K562 treated with DMSO at 1 percent for 4 hours (cell line): ENCODE results near the gene CD80. TPM values are rescaled to one million over a fixed set of nuclear protein-coding genes. Genes with fewer than 3 reads are reported as not detected.

Experiments
- total RNA-seq: library from RNA; unstranded; fragments of 300-600 nt; gene quantifications from 2 replicates; pipeline ENCODE4 v1.2.3, GENCODE V29; 2022; ENCODE audit not compliant: insufficient read depth

Gene CD80, protein sequence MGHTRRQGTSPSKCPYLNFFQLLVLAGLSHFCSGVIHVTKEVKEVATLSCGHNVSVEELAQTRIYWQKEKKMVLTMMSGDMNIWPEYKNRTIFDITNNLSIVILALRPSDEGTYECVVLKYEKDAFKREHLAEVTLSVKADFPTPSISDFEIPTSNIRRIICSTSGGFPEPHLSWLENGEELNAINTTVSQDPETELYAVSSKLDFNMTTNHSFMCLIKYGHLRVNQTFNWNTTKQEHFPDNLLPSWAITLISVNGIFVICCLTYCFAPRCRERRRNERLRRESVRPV
- total RNA-seq = 22.6 TPM in 2 replicates

DNA sequence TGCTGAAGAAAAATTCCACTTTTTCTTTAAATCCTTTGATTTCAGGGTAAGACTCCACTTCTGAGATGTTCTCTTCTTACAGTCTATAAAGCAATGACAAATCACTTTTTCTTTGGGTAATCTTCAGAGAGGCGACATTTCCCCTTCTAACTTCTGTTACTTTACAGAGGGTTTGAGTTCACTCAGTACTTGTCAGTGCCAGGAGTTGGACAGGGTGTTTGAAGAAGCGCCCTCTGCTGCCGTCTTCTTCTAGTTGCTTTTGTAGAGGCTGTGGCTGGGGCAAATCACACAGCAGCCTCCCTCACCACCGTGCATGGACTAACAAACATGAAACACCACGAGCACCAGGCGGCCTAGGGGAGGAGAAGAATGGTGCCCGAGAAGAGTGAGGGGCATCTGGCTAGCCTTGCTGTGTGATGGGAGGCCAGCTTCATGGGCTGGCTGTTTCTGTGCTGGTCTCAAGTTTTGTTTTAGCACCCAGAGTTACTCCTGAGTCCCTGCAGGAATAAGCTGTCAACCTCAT lies at the start of gene CD80:
Gene CD80 (minus strand): TSS at position 174 of the 523 bp plus-strand sequence. CDS start 1,886 bp downstream, outside the sequence.

DNA sequence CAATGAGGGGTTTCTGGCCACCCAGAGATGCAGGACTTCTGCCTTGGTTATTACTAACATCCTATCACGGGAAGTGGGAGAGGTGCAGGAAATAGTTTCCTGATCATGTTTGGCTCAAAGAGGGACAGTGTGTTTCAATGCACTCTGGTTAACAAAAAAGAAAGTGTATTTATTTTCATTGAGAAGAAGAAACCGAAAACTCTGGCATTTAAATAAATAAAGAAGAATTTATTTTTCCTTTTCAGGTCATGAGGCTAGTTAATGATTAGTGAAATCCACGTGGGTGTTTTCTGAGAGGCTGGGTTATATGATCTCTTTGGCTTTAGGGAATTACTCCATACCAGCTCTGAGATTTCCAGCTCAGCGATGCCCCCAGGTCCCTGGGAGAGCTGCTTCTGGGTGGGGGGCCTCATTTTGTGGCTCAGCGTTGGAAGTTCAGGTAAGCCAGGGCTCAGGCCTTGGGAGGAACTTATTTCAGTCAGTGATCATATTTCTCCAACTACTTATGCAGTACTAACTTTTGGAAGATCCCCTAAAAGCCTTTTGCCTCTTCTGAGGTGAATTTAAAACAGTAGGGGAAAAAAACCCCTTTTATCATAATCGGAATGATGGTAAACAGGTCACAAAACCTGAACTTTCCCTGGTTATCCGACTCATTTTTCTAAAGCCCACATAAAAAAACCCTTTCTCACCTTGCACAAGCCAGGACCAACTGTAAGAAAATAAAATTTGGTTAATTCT lies 38.3 kb upstream of the CD80 start, which contains the start of gene PLA1A:
Gene PLA1A (plus strand): TSS at position 338 of the 741 bp plus-strand sequence. CDS start 29 bp downstream, at position 367.

DNA sequence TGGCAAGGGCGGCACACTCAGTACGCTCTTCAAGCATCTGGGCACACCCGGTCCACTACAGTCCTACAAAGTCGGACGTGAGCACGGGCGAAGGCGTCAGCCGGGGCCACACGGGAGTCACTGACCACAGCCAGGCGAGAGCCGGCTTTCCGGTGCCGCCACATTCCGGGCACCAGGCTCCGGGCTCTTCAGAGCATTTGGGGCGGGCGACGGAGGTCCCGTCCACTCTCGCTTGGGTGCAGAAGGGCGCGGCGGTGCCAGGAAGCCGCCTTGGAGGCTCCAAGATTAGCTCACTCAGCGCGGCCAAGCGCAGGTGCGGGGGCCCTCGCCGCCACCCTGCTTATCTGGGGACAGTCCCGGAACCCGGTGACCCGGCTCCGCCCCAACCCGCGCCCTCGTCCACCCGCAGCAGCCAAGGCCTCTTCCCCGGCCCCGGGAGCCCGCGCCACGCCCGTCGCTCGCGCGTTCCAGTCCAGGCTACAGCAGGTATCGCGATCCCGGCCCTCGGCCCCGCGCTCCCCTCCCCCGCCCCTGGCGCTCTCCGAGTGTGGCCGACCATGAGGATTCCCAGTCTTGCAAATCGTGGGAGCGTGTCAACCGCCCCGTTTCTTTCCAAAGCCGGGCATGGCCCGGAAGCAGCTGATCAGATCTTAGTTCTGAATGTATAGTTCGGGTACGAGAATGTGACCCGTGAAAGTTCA lies 20.1 kb upstream of the CD80 start, which contains the start of gene ADPRH:
Gene ADPRH (plus strand): TSS at position 127 of the 701 bp plus-strand sequence. CDS start 2,678 bp downstream, outside the sequence.

DNA sequence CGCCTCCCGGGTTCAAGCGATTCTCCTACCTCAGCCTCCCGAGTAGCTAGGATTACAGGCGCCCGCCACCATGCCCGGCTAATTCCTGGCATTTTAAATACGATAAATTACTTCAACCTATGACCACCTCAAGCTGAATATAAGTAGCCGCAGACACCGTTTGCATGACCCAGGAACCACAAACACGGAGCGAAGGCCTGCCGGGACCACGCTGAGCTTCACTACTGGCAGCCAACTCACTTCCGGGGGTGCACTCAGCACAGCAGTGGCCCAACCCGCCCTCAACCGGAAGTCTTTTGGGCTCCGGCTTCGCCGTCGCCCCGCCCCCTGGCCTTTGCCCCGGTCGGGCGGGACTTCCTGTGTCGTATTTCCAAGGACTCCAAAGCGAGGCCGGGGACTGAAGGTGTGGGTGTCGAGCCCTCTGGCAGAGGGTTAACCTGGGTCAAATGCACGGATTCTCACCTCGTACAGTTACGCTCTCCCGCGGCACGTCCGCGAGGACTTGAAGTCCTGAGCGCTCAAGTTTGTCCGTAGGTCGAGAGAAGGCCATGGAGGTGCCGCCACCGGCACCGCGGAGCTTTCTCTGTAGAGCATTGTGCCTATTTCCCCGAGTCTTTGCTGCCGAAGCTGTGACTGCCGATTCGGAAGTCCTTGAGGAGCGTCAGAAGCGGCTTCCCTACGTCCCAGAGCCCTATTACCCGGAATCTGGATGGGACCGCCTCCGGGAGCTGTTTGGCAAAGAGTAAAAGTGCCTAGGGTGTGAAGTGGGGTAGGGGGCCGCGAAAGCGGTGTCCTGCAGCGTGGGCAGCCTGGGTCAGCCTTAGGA lies 61.0 kb downstream of the CD80 start, which contains the start of gene TIMMDC1:
Gene TIMMDC1 (plus strand): TSS at position 362 of the 826 bp plus-strand sequence. CDS start 187 bp downstream, at position 549.

Other genes starting within 250 kb of the CD80 start
- gene TMEM39A, start 96.0 kb downstream of the CD80 start, total RNA-seq = 18.0 and 19.0 TPM in 2 replicates
- gene POGLUT1, start 90.7 kb downstream of the CD80 start, total RNA-seq = 5.8 and 6.4 TPM in 2 replicates
- gene TIMMDC1, start 61.1 kb downstream of the CD80 start, total RNA-seq = 50.2 and 55.5 TPM in 2 replicates
- gene ADPRH, start 19.9 kb upstream of the CD80 start, total RNA-seq = 2.6 and 2.8 TPM in 2 replicates
- gene PLA1A, start 38.3 kb upstream of the CD80 start, total RNA-seq = not detected in 2 replicates
- 0.73 TPM in 1 of 2 replicates, not detected in the other for gene POPDC2, start 101.0 kb upstream of the CD80 start, total RNA-seq
- 41.7 and 51.3 TPM in 2 replicates for gene COX17, start 117.8 kb upstream of the CD80 start, total RNA-seq
- not detected in 2 replicates for gene CFAP91, start 143.4 kb upstream of the CD80 start, total RNA-seq
- not detected in 2 replicates for gene NR1I2, start 222.5 kb upstream of the CD80 start, total RNA-seq